ENCODE results near the gene CNTN2.

The CNTN2 gene

GRCh38 chr1:205071801-205072200 is 28.8 kb downstream of the CNTN2 start:
- DNase-seq (ENCODE audit: extremely low read depth in 1 of 2, low read depth in 1 of 2): no peak

- DNase-seq (ENCODE audit: extremely low read depth in 1 of 2, low read depth in 1 of 2): no peak
Observed at GRCh38 chr1:205072286-205072685, 29.3 kb downstream of the CNTN2 start.

GRCh38 chr1:205072881-205073280 is 29.9 kb downstream of the CNTN2 start:
- no peak for DNase-seq (ENCODE audit: extremely low read depth in 1 of 2, low read depth in 1 of 2)

GRCh38 chr1:205073511-205073910 is 30.5 kb downstream of the CNTN2 start:
- no peak for DNase-seq (ENCODE audit: extremely low read depth in 1 of 2, low read depth in 1 of 2)

GRCh38 chr1:205074084-205074483 is 31.1 kb downstream of the CNTN2 start:
- no peak for DNase-seq (ENCODE audit: extremely low read depth in 1 of 2, low read depth in 1 of 2)

- no peak for DNase-seq (ENCODE audit: extremely low read depth in 1 of 2, low read depth in 1 of 2)
Observed at GRCh38 chr1:205074513-205074912, 31.5 kb downstream of the CNTN2 start.

GRCh38 chr1:205075642-205076155 is 32.7 kb downstream of the CNTN2 start:
- no peak for DNase-seq (ENCODE audit: extremely low read depth in 1 of 2, low read depth in 1 of 2)

- DNase-seq (ENCODE audit: extremely low read depth in 1 of 2, low read depth in 1 of 2): no peak
Observed at GRCh38 chr1:205076245-205076761, 33.3 kb downstream of the CNTN2 start.

GRCh38 chr1:205077158-205077933 is 34.3 kb downstream of the CNTN2 start:
- DNase-seq (ENCODE audit: extremely low read depth in 1 of 2, low read depth in 1 of 2): no peak

- DNase-seq (ENCODE audit: extremely low read depth in 1 of 2, low read depth in 1 of 2): no peak
Observed at GRCh38 chr1:205077934-205078311, 34.9 kb downstream of the CNTN2 start.

- DNase-seq (ENCODE audit: extremely low read depth in 1 of 2, low read depth in 1 of 2): no peak
Observed at GRCh38 chr1:205082431-205082830, 39.4 kb downstream of the CNTN2 start.

- no peak for DNase-seq (ENCODE audit: extremely low read depth in 1 of 2, low read depth in 1 of 2)
Observed at GRCh38 chr1:205084360-205084759, 41.3 kb downstream of the CNTN2 start, which contains the start of gene TMEM81. TSS of gene TMEM81 (minus strand) at chr1:205084460. CDS start at chr1:205084320, 140 bp downstream.

- DNase-seq (ENCODE audit: extremely low read depth in 1 of 2, low read depth in 1 of 2): no peak
Observed at GRCh38 chr1:205088341-205088740, 45.3 kb downstream of the CNTN2 start.

- DNase-seq (ENCODE audit: extremely low read depth in 1 of 2, low read depth in 1 of 2): no peak
Observed at GRCh38 chr1:205091043-205091740, 48.2 kb downstream of the CNTN2 start.

- DNase-seq (ENCODE audit: extremely low read depth in 1 of 2, low read depth in 1 of 2): no peak
Observed at GRCh38 chr1:205095422-205095821, 52.4 kb downstream of the CNTN2 start.

GRCh38 chr1:205098242-205098641 is 55.2 kb downstream of the CNTN2 start:
- no peak for DNase-seq (ENCODE audit: extremely low read depth in 1 of 2, low read depth in 1 of 2)

GRCh38 chr1:205102404-205102803 is 59.4 kb downstream of the CNTN2 start:
- no peak for DNase-seq (ENCODE audit: extremely low read depth in 1 of 2, low read depth in 1 of 2)

- DNase-seq (ENCODE audit: extremely low read depth in 1 of 2, low read depth in 1 of 2): no peak
Observed at GRCh38 chr1:205107327-205107726, 64.3 kb downstream of the CNTN2 start.

GRCh38 chr1:205108464-205108863 is 65.5 kb downstream of the CNTN2 start:
- no peak for DNase-seq (ENCODE audit: extremely low read depth in 1 of 2, low read depth in 1 of 2)

- no peak for DNase-seq (ENCODE audit: extremely low read depth in 1 of 2, low read depth in 1 of 2)
Observed at GRCh38 chr1:205109269-205109668, 66.3 kb downstream of the CNTN2 start.

- no peak for DNase-seq (ENCODE audit: extremely low read depth in 1 of 2, low read depth in 1 of 2)
Observed at GRCh38 chr1:205109711-205110110, 66.7 kb downstream of the CNTN2 start.

- no peak for DNase-seq (ENCODE audit: extremely low read depth in 1 of 2, low read depth in 1 of 2)
Observed at GRCh38 chr1:205111354-205111753, 68.3 kb downstream of the CNTN2 start.

All from stimulated activated CD8-positive, alpha-beta memory T cell treated with anti-CD3 and anti-CD28 coated beads, Interleukin-7, amount 100 ng/mL, for 48 hours (primary cell).